Neural cell (in vitro differentiated cells): ENCODE measurements around the gene PNPLA2. TPM values are rescaled to one million over a fixed set of nuclear protein-coding genes. Genes with fewer than 3 reads are reported as not detected.

Experiments used
- H2AFZ ChIP-seq: fragments of 200-600, 300-800 bp; sonication (generic), shearing (Covaris generic); 2 replicates; pipeline ENCODE4 v1.6.0; 2014; ENCODE audit warnings: low read depth, mild to moderate bottlenecking, antibody characterized with exemption, low read length, moderate library complexity
- H3F3A ChIP-seq: fragments of 200-600 bp; shearing (Covaris generic); 2 replicates; pipeline ENCODE4 v1.6.1; 2016; ENCODE audit warnings: mild to moderate bottlenecking, moderate library complexity, mixed read lengths, antibody characterized with exemption, low read length; ENCODE audit not compliant: insufficient read depth, poor library complexity, severe bottlenecking
- H3K27ac ChIP-seq: fragments of 200-600, 300-800 bp; sonication (generic), shearing (Covaris generic); 2 replicates; pipeline ENCODE4 v1.5.1; 2014; ENCODE audit warnings: mild to moderate bottlenecking, low read length, moderate library complexity
- H3K27me3 ChIP-seq: fragments of 300-800, 200-600 bp; sonication (generic), shearing (Covaris generic); 2 replicates; pipeline ENCODE4 v1.6.0; 2014; ENCODE audit warnings: mild to moderate bottlenecking, low read depth, low read length, moderate library complexity; ENCODE audit not compliant: insufficient read depth
- H3K36me3 ChIP-seq: fragments of 300-800, 200-600 bp; sonication (generic), shearing (Covaris generic); 2 replicates; pipeline ENCODE4 v1.5.1; 2014; ENCODE audit warnings: mild to moderate bottlenecking, antibody characterized with exemption, low read length, moderate library complexity; ENCODE audit not compliant: insufficient read depth
- H3K4me2 ChIP-seq: fragments of 300-800, 200-600 bp; sonication (generic), shearing (Covaris generic); 2 replicates; pipeline ENCODE4 v1.6.0; 2014; ENCODE audit warnings: mild to moderate bottlenecking, low read length
- H3K4me3 ChIP-seq: fragments of 300-800, 200-600 bp; sonication (generic), shearing (Covaris generic); 2 replicates; pipeline ENCODE4 v1.5.1; 2014; ENCODE audit warnings: mild to moderate bottlenecking, low read length, moderate library complexity
- H3K79me2 ChIP-seq: fragments of 200-600 bp; shearing (Covaris generic); replicated peaks from 2 replicates; pipeline ENCODE4 v1.6.0; 2014; ENCODE audit warnings: mild to moderate bottlenecking, low read length, moderate library complexity; ENCODE audit not compliant: insufficient read depth
- H3K9ac ChIP-seq: fragments of 300-800, 200-600 bp; sonication (generic), shearing (Covaris generic); 2 replicates; pipeline ENCODE4 v1.6.1; 2016; ENCODE audit warnings: mild to moderate bottlenecking, low read length, mixed read lengths
- H3K9me2 ChIP-seq: fragments of 200-600 bp; shearing (Covaris generic); 2 replicates; pipeline ENCODE4 v1.6.1; 2016; ENCODE audit warnings: mild to moderate bottlenecking, low read length, mixed read lengths; ENCODE audit not compliant: insufficient read depth
- H3K9me3 ChIP-seq: fragments of 200-600, 300-800 bp; sonication (generic), shearing (Covaris generic); 2 replicates; pipeline ENCODE4 v1.6.1; 2016; ENCODE audit warnings: mild to moderate bottlenecking, mixed run types, low read length, moderate library complexity, mixed read lengths
- H4K20me1 ChIP-seq: fragments of 200-600 bp; shearing (Covaris generic); 2 replicates; pipeline ENCODE4 v1.6.1; 2016; ENCODE audit warnings: mild to moderate bottlenecking, mixed run types; ENCODE audit not compliant: insufficient read depth
- CTCF ChIP-seq: fragments of 450-650 bp; IDR thresholded peaks from 2 replicates; pipeline ENCODE4 v1.5.1; 2014; ENCODE audit warnings: antibody characterized with exemption, mild to moderate bottlenecking, moderate library complexity; ENCODE audit not compliant: poor library complexity, severe bottlenecking
- EP300 ChIP-seq: fragments of 450-650 bp; conservative IDR thresholded peaks from 2 replicates; pipeline ENCODE4 v1.6.1; 2014; ENCODE audit warnings: antibody characterized with exemption, mild to moderate bottlenecking, moderate library complexity; ENCODE audit not compliant: poor library complexity, severe bottlenecking
- EZH2 ChIP-seq: fragments of 200-600, 300-800 bp; shearing (Covaris generic), sonication (generic); IDR thresholded peaks from 2 replicates; pipeline ENCODE4 v1.6.1; 2014; ENCODE audit warnings: antibody characterized with exemption, low read length, borderline replicate concordance, mild to moderate bottlenecking; ENCODE audit not compliant: insufficient read depth, poor library complexity, severe bottlenecking
- MXI1 ChIP-seq: fragments of 450-650 bp; conservative IDR thresholded peaks from 2 replicates; pipeline ENCODE4 v1.6.1; 2014; ENCODE audit warnings: antibody characterized with exemption, mild to moderate bottlenecking; ENCODE audit not compliant: poor library complexity, severe bottlenecking
- POLR2AphosphoS5 ChIP-seq: IDR thresholded peaks from 2 replicates; pipeline ENCODE4 v1.6.1; 2012
- RAD21 ChIP-seq: fragments of 450-650 bp; conservative IDR thresholded peaks from 2 replicates; pipeline ENCODE4 v1.6.1; 2014; ENCODE audit warnings: antibody characterized with exemption, mild to moderate bottlenecking, moderate library complexity
- REST ChIP-seq: IDR thresholded peaks from 2 replicates; pipeline ENCODE4 v1.6.1; 2012; ENCODE audit warnings: borderline replicate concordance
- SMC3 ChIP-seq: fragments of 450-650 bp; conservative IDR thresholded peaks from 2 replicates; pipeline ENCODE4 v1.6.1; 2014; ENCODE audit warnings: antibody characterized with exemption, mild to moderate bottlenecking, moderate library complexity; ENCODE audit not compliant: poor library complexity
- TAF1 ChIP-seq: IDR thresholded peaks from 2 replicates; pipeline ENCODE4 v1.6.1; 2012; ENCODE audit warnings: low read depth
- polyA plus RNA-seq: library from polyadenylated mRNA; depleted of rRNA; stranded (reverse); fragments of >200 nt; gene quantifications from 2 replicates; pipeline ENCODE4 v1.2.3, GENCODE V29; 2014

Gene PNPLA2
- polyA plus RNA-seq, 1 donor from 2014 or later, result 7.8 TPM

- no peak overlapping the region for H3K4me3 ChIP-seq
- no peaks in the 10 kb centered on the region for H3K27me3 ChIP-seq
- no peaks in the 10 kb centered on the region for H4K20me1 ChIP-seq
- H3K9ac ChIP-seq, result no peak overlapping the region
- no peaks in the 10 kb centered on the region for H3F3A ChIP-seq
- H3K4me2 ChIP-seq, result no peak overlapping the region
- no peaks in the 10 kb centered on the region for H3K79me2 ChIP-seq
- H3K9me2 ChIP-seq, result no peaks in the 10 kb centered on the region
- H3K36me3 ChIP-seq, result no peaks in the 10 kb centered on the region
- no peaks in the 10 kb centered on the region for H3K9me3 ChIP-seq
- no peak overlapping the region for H2AFZ ChIP-seq
- no peak for TF ChIP-seq POLR2AphosphoS5
- H3K27ac ChIP-seq, result no peak overlapping the region
Observed at GRCh38 chr11:859394-860131, 40.8 kb downstream of the PNPLA2 start.

- Histone ChIP-seq H3K27me3 (no peaks in the 10 kb centered on the region), H3K9ac (no peak overlapping the region), H4K20me1 (no peaks in the 10 kb centered on the region), H3K27ac (no peak overlapping the region), H3K4me2 (no peak overlapping the region), H3K9me3 (no peaks in the 10 kb centered on the region), H3K4me3 (no peak overlapping the region), H3K36me3 (no peaks in the 10 kb centered on the region), H2AFZ (no peak overlapping the region), H3K79me2 (no peaks in the 10 kb centered on the region), H3F3A (no peaks in the 10 kb centered on the region), H3K9me2 (no peaks in the 10 kb centered on the region)
- no peak for TF ChIP-seq MXI1
- TF ChIP-seq RAD21, result no peak
Observed at GRCh38 chr11:860234-861104, 41.8 kb downstream of the PNPLA2 start.

- Histone ChIP-seq H3F3A (no peaks in the 10 kb centered on the region), H3K36me3 (no peaks in the 10 kb centered on the region), H3K9ac (no peak overlapping the region), H3K9me2 (no peaks in the 10 kb centered on the region), H3K79me2 (no peaks in the 10 kb centered on the region), H3K27ac (no peak overlapping the region), H3K9me3 (no peaks in the 10 kb centered on the region), H4K20me1 (no peaks in the 10 kb centered on the region), H3K4me3 (no peak overlapping the region), H3K4me2 (no peak overlapping the region), H3K27me3 (no peaks in the 10 kb centered on the region), H2AFZ (no peak overlapping the region)
- TF ChIP-seq POLR2AphosphoS5 (no peak), CTCF (no peak), SMC3 (no peak), EP300 (no peak), EZH2 (no peak), TAF1 (no peak), REST (no peak), RAD21 (no peak), MXI1 (no peak)
Observed at GRCh38 chr11:861105-861479, 42.4 kb downstream of the PNPLA2 start.
